Hindlimb muscle (tissue), 1 donor: ENCODE data around the gene AP2B1. TPM values are rescaled to one million over a fixed set of nuclear protein-coding genes. Genes with fewer than 3 reads are reported as not detected.
"Not testable (repeated sequence)": the region's sequence is repeated elsewhere in the genome, so short reads cannot be mapped to it uniquely, and the experiment has no call there.

Source experiments
- DNase-seq: peaks from one replicate; pipeline ENCODE4 v3.0.0-alpha.2; 2013
- polyA plus RNA-seq: library from polyadenylated mRNA; unstranded; fragments of 120-200 nt; gene quantifications from one replicate; pipeline ENCODE4 v1.2.1, GENCODE V29; 2013; ENCODE audit not compliant: insufficient read length

Gene AP2B1
- polyA plus RNA-seq = 74.1 TPM

DNA sequence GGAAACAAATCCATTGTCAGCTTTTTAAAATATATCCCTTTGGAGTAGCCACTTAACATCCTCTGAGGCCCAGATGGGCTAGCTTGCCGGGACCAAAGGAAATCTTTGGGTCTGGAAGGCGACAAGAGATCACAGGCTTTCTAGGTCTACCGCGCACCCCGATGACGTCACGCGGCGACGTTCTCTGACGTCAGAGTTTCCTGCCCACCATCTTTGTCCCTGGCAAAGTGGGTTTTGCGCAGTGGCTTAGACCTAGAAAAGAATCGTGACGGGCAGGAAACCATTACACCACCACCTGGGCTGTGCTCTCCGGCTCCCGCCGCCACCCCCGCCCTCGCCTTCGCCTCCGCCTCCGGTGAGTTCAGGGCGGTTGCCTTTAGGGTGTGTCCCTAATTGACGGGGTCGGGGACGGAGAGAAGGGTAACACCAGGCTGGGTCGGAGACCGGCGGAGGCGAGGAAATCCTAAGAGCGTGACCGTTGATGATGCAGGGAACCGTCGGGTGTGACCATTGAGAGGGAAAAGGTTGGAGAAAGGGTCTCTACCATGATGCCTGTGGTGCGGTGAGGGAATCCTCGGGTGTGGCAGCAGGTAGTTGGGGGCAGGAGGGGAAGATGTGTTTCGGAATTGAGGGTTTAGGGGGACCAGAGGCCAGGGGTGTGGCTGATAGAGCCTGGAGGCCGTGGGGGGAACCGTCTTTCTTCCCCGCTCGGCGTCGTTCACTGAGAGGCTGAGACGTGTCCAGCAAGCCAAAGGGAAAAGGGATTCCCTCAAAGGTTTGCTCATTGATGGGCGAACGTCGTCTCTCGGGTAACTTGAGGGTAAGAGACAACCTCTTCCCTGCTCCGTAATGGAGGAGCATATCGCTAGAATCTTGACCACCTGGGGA, at the start of gene AP2B1:
Gene AP2B1 (plus strand): TSS at position 249 of the 888 bp plus-strand sequence. CDS start 6,709 bp downstream, outside the sequence.
- DNase-seq = peak; percentile 98

- peak; percentile 14 for DNase-seq
Measured at GRCh38 chr17:35537601-35538141, 49.5 kb upstream of the AP2B1 start, which contains the start of gene SLFN12L. Gene SLFN12L (minus strand): TSS chr17:35537678. CDS start chr17:35522364, 15,314 bp downstream.

GRCh38 chr17:35539659-35540026, 47.5 kb upstream of the AP2B1 start:
- no peak for DNase-seq

GRCh38 chr17:35540589-35541404, 46.3 kb upstream of the AP2B1 start:
- no peak for DNase-seq

DNA sequence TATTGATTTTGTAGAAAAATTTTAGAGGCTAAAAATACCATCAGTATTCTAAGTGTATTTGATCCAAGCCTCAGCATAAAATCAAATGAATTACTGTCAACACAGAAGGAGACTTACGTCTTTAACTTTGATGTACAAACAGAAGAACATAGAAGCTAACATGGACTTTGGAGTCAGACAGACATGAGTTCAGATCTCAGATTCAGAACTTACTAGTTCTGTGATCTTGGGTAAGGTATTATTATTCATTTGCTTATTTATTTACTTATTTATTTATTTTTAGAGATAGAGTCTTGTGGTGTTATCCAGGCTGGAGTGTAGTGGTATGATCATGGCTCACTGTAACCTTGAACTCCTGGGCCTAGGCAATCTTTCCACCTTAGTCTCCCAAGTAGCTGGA, 45.7 kb upstream of the AP2B1 start:
- no peak for DNase-seq

DNA sequence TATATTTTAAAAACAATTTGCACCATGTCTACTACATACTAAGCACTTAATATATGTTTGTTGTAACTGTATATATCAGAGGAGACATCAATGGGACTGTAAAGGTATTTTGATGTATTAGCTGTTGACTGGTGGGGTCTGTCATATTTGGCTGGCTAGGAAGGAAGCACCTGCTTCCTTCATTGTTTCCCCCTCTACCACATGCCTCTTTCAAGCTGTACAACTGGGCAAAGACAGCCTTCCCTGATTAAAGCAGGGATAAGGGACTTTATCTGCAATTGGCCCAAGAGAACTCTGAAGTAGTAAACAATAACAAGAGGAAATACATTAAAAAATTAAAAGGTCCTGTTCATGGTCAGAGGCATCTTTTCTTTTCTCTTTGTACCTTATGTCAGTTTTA, 44.1 kb upstream of the AP2B1 start:
- no peak for DNase-seq

- no peak for DNase-seq
Measured at GRCh38 chr17:35543856-35544255, 43.3 kb upstream of the AP2B1 start.

- DNase-seq = no peak
Measured at GRCh38 chr17:35545150-35545549, 42.0 kb upstream of the AP2B1 start.

- DNase-seq = no peak
Measured at GRCh38 chr17:35546487-35546886, 40.6 kb upstream of the AP2B1 start.

- DNase-seq = no peak
Measured at GRCh38 chr17:35548208-35548810, 38.8 kb upstream of the AP2B1 start.

GRCh38 chr17:35548978-35549377, 38.1 kb upstream of the AP2B1 start:
- DNase-seq = no peak

DNA sequence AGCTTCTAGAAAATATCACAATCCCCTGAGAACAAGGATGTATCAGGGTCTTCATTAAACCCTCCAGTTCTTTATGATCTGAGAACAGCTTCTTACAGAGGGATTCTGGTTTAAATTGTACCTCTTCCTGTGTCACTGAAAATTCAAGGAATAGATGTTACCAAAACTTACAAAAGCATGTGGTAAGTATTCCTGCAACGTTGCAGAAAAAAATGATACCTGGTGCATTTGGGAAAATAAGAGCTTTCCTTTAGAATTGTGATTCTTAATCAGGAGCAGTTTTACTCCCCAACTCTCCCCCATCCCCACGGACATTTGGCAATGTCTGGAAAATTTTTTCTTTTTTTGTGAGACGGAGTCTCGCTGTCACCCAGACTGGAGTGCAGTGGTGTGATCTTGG, 33.8 kb upstream of the AP2B1 start:
- DNase-seq = no peak

DNA sequence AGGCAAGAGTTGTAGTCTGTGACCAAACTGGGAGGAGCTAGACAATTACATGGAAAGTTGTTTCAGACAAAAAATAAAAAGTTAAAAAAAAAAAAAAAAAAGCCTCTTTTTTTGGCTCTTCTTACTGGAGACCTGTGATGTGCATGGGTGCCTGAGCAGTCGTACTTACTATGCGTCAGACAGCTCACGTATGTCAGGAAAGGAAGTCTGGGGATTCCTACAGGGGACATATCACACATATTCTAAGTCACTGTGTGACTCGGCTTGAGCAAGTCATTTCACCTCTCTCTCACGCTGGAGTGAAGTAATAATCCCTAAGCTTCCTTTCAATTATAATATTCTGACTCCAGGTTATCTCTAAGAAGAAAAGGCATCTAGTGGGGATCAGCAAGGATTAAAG, 32.5 kb upstream of the AP2B1 start:
- no peak for DNase-seq

GRCh38 chr17:35555691-35556090, 31.4 kb upstream of the AP2B1 start:
- no peak for DNase-seq

DNA sequence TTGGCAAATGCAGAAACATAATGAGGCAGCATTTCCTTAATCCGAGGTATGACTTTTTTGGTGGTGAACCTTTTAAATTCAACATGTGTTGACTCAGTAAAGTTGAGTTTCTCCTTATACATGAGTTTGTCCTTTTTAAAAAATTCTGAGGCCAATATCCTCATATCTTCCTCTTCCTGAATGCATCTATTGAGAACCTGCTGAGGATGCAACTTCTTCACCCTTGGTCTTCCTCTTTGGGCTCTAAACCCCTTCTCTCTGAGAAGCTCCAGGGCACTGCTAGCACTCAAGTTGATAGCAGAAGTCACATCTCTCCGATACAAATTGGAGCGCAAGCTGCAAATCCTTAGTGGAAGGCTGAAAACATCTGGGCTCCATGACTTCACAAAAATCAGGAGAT, 29.8 kb upstream of the AP2B1 start:
- DNase-seq = no peak

DNA sequence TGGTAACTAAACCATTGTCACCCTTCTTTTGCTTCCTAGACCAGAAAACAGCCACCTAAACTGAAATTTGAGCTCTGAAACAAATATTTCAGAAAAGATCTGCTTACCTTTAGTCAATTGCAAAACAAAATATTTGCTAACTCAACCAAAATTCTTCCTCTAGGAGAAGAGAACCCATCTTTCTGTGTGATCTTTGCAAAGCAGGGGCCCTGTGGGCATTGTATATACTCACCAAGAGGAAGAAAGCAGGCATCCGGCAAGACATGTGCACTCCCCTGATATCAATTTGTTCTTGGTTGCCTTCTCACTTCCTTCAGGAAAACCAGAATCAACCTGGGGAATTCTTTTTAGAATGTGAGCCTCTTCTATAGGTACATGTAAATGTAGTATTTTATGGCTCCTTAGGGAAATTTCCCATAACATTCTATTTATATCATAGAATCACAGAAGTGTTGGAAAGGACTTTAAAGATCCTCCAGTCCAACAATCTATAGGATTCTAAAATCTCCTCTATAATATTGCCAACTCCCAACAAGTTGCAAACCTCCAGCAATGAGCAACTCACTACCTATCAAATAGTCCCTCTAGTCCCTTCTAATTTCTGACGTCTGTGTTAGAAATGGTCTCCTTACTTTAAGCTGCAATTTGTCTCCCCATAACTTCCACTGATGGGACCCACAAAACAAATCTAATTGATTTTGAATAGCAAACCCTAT, 27.5 kb upstream of the AP2B1 start:
- DNase-seq = no peak

DNA sequence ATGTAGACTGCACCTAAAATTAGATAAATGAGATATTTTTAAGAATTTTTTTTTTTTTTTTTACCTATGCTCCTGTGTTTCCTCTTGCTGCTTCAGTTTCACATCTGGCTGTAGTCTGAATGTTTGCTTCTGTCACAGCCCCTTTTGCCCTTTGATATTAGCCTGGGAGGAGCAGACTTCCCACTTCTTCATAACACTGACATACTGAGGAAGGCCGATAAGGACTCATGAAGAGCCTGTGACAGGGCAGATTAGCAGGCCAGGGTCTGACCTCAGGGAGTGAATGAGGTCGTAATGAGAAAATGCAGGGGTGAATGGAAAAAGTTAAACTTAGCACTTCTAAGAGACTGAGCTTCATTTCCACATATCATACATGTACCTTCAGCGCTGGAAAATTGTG, 26.4 kb upstream of the AP2B1 start, which contains the start of gene SLFN14:
Gene SLFN14 (minus strand): TSS at position 117 of the 400 bp plus-strand sequence. CDS start 2,757 bp downstream, outside the sequence.
- no peak for DNase-seq

GRCh38 chr17:35563181-35563580, 23.9 kb upstream of the AP2B1 start:
- not testable (repeated sequence) for DNase-seq

DNA sequence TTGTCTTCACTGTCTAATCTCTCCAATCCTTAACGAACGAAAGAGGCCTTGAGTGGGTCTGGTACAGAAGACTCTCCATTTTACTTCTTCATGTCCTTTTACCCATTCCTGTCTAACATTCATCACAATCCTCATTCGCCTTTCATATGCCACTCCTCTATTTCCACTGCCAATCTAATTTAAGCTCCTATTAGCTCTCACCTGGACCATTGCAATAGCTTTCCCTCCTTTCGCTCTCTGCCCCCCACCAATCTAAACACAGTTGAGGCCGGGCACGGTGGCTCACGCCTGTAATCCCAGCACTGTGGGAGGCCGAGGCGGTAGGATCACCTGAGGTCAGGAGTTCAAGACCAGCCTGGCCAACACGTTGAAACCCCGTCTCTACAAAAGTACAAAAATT, 20.2 kb upstream of the AP2B1 start:
- DNase-seq = no peak

DNA sequence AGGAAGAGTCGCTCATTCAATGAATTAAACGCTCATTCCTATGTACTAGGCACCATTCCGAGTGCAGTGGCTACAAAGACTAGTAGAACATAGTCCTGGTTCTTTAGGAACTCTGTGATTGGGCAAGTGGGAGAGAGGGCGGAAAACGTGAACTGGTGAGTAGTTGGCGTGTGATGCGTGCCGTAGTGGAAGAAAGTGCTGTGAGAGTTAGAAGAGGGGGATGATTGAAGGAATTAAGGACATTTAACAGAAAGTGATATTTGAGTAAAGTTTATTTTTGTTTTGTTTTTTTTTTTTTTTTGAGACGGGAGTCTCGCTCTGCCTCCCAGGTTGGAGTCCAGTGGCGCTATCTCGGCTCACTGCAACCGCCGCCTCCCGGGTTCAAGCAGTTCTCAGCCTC, 18.6 kb upstream of the AP2B1 start:
- no peak for DNase-seq

- no peak for DNase-seq
Measured at GRCh38 chr17:35569405-35569804, 17.7 kb upstream of the AP2B1 start.

DNA sequence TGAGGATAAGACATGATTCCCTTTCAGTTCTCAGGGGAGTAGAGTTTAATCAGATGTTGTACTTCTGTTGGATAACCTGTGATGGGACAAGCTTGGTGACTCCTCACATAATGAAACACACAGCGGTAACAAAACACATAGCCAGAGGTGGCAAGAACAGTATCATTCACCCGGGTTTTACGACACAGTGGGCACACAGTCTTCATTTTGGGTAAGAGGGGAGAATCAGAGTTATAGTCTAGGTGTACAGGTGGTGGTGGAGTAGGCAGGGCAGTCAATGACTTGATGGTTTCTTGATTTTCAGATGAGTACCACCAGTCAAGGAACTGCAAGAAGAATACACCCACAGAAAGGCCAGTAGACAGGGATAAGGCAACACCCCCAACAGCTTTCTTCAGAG, 11.4 kb upstream of the AP2B1 start:
- DNase-seq = no peak
